Activated CD4-positive, CD25-positive, alpha-beta regulatory T cell (primary cell): ENCODE results near the gene KIF18B.

Experiments
- DNase-seq, 4 experiments: peaks; one replicate each; lab custom pipeline; 2025; lab: John Stamatoyannopoulos, UW

The KIF18B gene

GRCh38 chr17:44947461-44948314 is at the start of gene KIF18B:
Gene KIF18B (minus strand): TSS chr17:44947773. CDS start chr17:44936344, 11,429 bp downstream.
- peak; percentile 69 to 77 (median 72) for DNase-seq

GRCh38 chr17:44996304-44996703 is 48.7 kb upstream of the KIF18B start:
- DNase-seq, result no peak

DNA sequence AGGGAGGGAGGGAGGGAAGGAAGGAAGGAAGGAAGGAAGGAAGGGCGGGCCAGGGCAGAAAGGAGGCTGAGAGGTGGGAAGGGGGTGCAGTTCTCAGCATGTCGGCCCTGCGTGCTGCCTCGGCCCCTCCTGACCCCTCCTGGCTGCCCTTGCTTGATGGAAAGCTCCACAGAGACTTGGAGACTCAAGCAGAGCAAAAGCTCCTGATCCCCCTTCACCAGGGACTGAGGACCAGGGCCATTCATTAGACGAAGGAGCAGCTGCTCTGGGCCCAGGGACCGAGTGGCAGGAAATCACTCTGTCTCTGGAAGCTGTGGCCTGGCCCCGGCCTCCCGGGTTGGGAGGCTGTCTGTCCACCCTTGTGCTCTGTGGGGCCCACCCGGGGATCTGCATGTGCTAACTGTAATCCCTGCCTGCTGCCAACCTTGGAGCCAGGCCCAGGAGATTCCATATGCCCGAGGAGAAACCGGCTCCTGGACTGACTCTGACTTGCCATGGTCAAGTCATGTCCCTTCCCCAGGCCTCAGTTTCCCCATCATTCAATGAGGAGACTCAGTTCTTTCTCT is 47.9 kb upstream of the KIF18B start:
- DNase-seq, result no peak

GRCh38 chr17:44992242-44992939 is 44.8 kb upstream of the KIF18B start:
- no peak for DNase-seq

GRCh38 chr17:44990994-44991393 is 43.4 kb upstream of the KIF18B start:
- no peak for DNase-seq

GRCh38 chr17:44989552-44990138 is 42.1 kb upstream of the KIF18B start:
- no peak for DNase-seq

DNA sequence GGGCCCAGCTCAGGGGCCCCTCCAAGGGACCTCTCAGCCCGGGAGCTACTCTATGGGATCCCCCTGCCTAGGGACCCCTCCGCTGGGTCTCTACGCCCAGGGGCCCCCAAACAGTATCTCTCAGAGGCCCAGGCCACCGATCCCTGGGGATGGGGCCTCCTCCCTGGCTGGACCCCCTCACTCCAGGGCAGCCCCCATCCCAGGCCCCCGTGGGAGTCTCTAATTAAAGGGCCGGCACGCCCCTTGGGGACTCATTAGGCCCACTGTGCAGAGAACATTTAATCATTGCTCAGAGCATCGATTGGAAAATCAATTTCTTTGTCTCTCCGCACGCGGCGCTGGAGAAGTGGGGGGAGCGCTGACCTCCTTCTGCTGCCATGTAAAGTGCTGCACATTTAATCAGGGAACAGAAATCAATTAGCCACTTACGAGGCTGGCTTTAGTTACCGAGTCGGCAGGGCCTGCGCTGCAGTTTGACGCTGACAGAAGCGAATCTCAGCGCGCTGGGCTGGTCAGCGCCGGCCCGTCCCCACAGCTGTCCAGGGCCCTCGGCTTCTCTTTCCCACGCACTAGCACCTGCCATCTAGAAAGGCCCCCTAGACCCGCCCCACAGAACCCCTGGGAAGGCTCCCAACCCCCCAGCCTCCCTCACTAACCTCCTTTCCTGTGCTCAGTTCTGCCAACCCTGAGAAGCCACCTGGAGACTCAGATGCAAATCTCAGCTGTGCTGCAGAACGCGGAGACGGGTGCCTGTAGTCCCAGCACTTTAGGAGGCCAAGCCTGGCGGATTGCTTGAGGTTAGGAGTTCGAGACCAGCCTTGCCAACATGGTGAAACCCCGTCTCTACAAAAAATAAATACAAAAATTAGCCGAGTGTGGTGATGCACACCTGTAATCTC is 40.7 kb upstream of the KIF18B start:
- no peak for DNase-seq

- DNase-seq, result no peak
These were observed 36.0 kb upstream of the KIF18B start for GRCh38 chr17:44983563-44983962.

DNA sequence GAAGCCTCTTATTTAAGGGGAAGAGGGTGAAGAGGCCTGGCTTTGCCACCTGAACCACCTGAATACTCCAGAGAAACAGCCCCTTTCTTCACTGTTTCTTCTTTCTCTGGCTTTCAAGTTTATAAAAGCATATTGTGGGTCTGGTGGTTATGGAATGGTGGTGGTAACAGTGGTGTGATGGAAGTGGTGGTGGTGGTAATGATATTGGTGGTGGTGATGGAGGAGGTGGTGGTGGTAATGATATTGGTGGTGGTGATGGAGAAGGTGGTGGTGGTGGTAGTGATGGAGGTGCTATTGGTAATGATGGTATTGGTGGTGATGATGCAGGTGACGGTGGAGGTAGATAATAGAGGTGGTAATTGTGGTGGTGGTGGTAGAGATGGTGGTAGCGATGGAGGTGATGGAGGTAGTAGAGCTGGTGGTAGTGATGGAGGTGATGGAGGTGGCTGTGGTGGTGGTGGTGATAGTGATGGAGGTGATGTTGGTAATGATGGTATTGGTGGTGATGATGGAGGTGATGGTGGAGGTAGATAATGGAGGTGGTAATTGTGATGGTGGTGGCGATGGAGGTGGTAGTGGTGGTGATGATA is 34.6 kb upstream of the KIF18B start:
- DNase-seq, result no peak

- no peak for DNase-seq
These were observed 33.8 kb upstream of the KIF18B start for GRCh38 chr17:44981221-44981968.

DNA sequence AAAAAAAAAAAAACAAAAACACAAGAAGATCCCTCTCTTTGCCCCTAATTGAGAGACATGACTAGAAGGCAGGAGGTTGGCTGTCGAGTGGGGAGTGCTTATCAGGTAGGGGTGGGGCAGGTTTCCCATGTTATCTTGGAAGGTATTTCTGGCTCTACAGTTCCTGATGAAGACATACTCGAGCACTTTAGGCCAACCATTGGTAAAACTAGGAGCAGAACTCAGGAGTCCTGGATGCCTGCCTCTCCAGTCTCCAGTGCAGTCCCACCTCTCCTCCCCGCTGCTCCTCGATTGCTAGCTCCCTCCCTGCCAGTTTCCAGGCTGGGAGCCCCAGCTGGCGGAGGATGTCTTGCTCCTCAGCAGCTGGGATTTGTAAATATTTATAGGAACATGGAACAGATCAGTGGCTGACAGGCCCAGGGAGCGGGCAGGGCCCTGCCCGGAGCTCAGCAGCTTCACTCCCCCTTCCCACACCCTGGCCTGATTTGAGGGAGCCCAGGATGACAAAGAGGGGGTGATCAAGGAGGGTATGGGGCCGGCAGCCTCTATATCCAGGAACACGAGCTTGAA is 31.9 kb upstream of the KIF18B start:
- DNase-seq, result no peak

DNA sequence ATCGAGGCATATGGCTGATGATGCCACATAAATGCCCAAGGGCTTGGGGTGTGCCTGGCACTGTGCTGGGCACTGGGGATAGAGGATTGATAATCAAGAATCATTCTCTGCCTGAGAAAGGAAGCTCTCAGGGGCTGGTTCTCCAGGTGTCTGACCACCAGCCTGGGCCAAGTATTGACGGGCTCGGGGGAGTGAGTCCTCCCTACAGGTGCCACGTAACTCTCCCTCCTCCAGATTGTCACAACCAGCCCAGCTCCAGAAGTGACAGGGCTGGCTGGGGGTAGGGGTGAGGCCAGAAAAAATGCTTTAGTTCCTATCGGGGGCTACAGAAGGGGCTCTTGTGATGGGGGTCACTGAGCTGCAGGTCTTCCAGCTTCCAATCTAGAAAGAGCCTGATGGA is 31.2 kb upstream of the KIF18B start:
- no peak for DNase-seq

GRCh38 chr17:44977814-44978550 is 30.4 kb upstream of the KIF18B start:
- no peak for DNase-seq

DNA sequence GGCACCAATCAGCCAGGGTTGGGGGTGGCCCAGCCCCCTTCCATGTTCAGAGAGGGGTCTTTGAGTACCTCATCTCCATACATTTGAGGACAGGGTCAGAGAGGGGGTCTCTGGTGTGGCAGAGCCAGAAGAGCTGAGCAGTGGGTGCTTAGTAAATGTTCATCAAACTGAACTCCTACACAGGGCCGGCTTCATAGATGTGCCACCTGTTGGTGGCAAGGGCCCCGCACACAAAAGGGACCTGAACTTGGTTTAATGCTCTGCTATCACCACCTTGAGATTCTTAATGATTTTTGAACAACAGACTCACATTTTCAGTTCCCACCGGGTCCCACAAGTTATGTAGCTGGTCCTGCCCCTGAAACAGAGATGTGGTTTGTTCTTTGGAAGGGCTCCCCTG is 29.5 kb upstream of the KIF18B start:
- DNase-seq, result no peak

GRCh38 chr17:44976206-44976605 is 28.6 kb upstream of the KIF18B start:
- no peak for DNase-seq

DNA sequence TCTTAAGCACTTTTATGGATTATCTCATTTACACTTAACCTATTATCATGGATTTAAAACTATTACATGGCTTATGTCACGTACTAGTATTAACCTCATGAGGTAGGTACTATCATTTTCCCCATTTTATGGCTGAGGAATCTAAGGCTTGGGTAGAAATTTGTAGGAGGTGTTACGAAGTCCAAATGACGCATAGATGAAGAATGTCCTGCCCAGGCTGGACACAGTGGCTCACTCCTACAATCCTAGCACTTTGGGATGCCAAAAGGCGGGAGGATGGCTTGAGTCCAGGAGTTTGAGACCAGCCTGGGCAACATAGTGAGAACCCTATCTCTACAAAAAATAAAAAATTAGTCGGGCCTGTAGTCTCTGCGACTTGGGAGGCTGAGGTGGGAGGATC is 25.4 kb upstream of the KIF18B start:
- no peak for DNase-seq

GRCh38 chr17:44971776-44972483 is 24.4 kb upstream of the KIF18B start:
- no peak for DNase-seq

DNA sequence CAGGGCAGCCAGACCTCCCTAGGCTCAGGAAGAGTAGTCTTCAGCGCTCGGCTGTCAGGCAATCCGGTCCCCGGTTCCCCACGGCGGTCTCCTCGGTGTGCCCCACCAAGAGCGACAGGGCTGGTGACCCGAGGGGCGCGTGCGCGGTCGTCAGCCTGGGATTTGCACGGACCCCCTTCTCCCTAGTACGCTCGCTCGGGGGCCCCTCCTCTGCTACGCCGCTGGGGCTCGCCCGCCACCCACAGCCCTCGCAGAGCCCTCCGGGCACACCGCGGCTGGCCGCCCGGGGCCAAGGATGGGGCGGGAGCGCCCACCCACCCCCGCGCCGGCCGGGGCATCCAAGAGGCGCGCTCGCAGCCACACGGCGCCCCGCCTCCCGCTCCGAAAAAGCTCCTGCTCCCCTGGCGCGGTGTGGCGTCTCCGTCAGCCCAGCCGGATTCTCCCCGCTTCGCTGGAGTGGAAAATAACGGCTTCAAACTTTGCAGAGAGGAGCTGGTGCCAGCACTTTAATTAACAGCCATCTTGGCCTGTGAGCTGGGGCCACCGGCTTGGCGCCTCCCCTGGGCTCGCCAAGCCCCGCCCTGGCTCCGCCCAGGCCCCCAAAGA is 22.7 kb upstream of the KIF18B start:
- DNase-seq, result peak in 1 of 4 experiments; percentile 14
